GM23248 (cell line): Measurements from ENCODE around the gene PTRH2.

Source experiments
- EZH2 ChIP-seq: fragments of 200-600 bp; sonication (generic); IDR thresholded peaks from 2 replicates; pipeline ENCODE4 v1.6.1; 2018; ENCODE audit warnings: antibody characterized with exemption, mild to moderate bottlenecking; ENCODE audit not compliant: insufficient read depth, poor library complexity, severe bottlenecking
- EZH2phosphoT487 ChIP-seq: fragments of 200-600 bp; sonication (generic); IDR thresholded peaks from 2 replicates; pipeline ENCODE4 v1.6.1; 2018; ENCODE audit warnings: antibody characterized with exemption, moderate library complexity, mild to moderate bottlenecking, low read depth; ENCODE audit not compliant: insufficient read depth

- TF ChIP-seq EZH2, result no peak
- TF ChIP-seq EZH2phosphoT487, result no peak
Observed at GRCh38 chr17:59745040-59745439, 37.8 kb upstream of the PTRH2 start.
